CD1c-positive myeloid dendritic cell (primary cell): Measurements from ENCODE around the gene LRRC10.

Experiments
- DNase-seq: peaks from one replicate; pipeline ENCODE4 v3.0.0-alpha.2; 2016; ENCODE audit errors: extremely low spot score

Gene LRRC10

DNA sequence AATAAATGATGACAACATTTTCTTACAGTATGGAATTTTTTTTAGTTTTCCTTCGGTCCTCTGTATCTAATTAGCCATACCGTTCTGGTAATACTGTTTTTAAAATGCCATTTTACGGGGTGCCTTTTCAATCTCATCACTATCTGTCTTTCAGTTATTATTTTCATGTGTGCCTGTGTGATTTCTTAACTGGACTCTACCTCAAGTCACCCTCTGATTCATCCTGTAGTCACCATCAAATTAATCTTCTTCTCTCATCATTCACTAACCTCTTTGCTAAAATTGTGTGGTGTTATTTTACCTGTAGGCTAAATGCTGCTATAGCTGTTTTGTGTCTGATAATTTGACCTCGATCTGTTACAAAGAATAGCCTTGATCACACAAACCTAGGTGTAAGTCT, 41.5 kb downstream of the LRRC10 start:
- DNase-seq: no peak

GRCh38 chr12:69566603-69567002, 44.1 kb downstream of the LRRC10 start:
- DNase-seq: no peak

GRCh38 chr12:69563166-69563762, 47.4 kb downstream of the LRRC10 start:
- no peak for DNase-seq
